Activated CD8-positive, alpha-beta memory T cell treated with anti-CD3 and anti-CD28 coated beads, Interleukin-2, amount 50 U/mL, for 4 hours (primary cell): ENCODE data around the gene SNX25.

Source experiments
- DNase-seq: peaks from one replicate; pipeline ENCODE4 v3.0.0-alpha.2; 2020

Gene SNX25

DNA sequence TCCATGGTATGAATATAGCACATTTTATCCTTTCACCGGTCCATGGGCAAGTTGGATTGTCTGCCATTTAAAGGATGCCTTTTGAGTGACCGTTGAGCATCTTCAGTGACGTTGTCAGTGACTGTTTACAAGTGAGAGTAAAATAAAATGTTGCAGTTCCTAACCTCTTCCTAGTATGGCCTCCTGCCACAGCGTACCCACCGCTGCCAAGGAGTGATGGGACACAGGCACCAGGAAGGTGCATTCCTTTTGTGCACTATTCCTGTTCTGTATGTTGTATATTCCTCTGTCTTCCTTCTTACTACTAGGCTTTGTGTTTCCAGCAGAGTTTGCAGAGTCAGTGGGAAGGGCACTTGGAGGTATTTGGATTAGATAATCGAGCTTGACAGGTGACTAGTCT, 61.5 kb downstream of the SNX25 start:
- DNase-seq = no peak

DNA sequence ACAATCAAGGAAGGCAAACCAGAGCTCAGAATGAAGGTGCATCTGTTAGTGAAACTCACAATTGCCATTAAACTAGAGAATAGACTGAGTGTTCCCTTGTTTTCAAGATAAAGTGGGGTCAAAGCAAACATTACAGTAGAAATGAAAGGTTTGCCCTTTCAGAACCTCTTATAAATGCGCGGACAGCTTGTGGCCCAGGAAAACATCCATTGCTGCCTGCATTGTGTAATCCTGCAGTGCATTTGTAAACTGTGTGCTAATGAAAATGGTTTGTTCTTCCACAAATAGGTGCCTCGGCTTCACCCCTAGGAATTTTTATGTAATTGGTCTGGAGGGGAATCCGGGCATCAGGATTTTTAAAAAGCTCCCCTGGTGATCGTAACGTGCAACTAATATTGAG, 62.8 kb downstream of the SNX25 start:
- DNase-seq = no peak

DNA sequence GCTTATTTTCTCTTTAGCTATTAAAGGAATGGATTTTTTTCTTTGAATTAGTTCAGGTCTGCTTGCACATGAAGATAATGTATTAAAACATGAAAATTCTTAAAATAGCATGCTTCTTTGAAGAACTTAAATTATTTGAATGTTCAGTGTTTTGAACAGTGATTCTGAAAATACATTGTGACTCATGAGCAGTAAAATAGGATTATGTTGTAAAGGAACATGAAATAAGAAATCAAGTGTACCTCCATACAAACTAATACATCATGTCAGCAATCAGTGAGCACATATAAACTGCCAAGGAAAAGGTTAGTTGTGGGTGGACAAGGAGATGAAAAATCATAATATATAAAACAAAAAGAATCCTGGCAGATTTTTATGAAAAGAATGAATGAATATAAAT, 66.1 kb downstream of the SNX25 start:
- DNase-seq = no peak

DNA sequence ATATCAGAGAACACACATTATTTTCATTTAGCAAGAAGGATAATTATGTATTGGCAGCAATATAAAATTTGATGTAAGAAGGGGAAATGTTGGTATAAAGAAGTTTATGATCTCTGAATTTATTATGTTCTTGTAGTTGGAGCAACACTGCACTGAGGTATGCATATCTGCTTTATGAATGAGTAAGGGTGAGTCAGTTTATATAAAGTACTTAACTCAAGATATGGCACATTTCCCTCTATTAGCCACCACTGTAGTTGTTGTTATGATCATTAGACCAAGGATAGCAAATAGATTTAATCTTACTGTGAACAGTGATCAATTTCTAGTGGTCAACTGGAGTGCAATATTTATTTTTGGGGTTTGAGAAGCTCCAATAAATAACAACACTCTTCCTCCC, 66.6 kb downstream of the SNX25 start:
- no peak for DNase-seq

DNA sequence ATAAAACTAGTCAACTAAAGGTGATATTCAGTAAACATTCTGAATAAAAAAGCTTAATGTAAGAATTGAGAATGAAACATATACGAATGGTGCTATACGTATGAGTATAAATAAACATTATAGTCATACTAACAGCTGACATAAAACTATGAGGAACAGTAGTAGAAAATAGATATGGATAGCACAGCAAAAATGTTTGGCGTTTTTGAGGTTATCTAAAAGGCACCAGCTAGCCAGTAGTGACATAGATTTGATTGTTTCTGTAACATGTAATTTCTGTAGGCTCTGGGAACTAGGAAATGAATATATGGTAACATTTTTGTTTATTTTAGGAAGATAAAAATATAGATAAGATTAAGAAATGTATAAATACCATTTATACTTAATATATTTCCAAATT, 69.3 kb downstream of the SNX25 start:
- no peak for DNase-seq

DNA sequence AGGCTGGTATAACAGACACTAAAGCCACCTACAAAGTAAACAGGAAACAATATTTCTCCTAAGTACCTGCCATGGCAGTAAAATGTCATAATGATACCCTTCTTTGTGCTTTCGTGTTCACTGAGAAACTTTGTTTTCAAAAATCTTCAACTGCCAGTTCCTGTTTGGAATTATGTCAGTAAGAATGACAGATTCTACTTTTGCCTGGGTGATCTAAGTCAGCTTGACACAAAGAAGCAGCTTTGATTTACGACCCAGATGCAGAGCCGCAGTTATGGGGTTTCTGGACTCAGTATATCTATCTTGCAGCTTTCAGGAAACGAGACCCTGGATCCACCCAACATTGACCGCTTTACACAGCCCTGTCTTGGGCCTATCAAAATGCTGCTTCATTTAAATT, 71.2 kb downstream of the SNX25 start:
- no peak for DNase-seq

DNA sequence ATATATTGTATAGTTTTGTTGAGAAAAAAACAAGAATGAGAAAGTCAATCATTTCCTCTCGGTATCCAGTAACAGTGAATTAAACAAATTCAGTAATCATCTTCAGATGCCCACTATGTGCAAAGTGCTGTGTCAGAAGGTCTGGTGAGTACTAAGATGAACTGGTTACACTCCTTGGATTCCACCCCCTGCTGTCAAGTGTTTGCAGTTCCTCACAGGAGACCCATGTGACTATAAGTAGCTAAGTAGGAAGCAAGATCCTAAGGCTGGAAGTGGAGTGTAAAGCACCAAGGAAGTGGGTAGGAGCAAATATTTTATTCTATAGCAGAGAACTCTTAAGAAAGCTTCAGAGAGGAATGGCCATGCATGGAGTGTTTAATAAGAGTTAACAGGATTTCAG, 73.6 kb downstream of the SNX25 start:
- no peak for DNase-seq

DNA sequence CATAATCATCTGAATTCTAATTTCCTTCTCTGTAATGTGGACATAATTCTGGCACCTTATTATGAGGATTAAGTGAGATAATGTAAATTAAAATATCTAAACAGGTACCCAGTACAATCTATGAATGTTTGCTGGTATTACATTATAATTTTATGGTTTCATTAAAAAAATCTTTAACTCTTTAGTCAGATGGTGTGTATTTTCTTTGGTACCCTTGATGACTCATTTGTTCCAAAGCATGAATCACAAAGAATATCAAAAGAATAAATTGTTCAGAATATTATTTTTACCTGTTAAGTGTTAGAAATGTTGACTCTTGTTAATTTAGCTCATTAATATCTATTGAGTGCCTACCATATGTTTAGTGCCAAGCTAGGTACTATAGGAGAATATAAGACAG, 74.3 kb downstream of the SNX25 start:
- no peak for DNase-seq

DNA sequence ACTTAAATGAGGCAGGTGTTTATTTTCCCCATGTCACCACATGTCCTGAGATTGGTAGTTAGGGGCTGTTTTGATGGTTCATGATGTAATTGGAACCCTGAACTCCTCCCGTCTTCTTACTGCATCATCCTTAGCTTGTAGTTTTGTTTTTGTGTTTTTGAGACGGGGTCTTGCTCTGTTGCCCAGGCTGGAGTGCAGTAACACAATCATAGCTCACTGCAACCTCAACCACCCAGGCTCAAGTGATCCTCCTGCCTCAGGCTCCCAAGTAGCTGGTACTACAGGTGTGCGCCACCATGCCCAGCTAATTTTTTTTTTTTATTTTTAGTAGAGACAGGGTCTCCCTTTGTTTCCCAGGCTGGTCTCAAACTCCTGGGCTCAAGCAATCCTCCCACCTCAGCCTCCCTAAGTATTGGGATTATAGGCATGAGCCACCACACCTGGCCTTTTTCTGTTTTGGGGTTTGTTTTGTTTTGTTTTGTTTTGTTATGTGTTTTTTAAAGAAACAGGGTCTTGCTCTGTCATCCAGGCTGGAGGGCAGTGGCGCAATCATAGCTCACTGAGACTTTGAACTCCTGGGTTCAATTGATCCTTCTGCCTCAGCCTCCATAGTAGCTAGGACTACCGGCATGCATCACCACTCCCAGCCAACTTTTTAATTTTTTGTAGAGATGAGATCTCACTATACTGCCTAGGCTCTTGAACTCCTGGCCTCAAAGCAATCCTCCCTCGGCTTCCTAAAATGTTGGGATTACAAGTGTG, 76.4 kb downstream of the SNX25 start:
- no peak for DNase-seq

DNA sequence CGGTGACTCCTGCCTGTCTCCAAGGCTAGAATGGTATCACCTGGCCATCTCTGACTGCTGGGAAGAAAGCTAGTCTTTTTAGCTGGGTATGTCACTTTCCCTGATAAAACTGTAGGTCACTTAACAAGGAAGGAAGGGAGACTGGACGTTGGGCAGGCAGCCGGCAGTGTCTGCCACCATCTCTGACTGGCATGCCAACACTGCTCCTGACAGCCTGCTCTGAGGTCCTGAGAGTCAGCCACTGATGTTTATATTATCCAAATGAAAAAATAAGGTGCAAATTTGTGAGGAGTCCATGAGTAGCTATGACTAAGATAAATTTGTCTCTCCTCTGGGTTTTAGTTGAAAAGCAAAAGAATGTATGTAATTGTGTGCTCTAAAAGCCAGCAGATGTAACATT, 77.2 kb downstream of the SNX25 start:
- no peak for DNase-seq

DNA sequence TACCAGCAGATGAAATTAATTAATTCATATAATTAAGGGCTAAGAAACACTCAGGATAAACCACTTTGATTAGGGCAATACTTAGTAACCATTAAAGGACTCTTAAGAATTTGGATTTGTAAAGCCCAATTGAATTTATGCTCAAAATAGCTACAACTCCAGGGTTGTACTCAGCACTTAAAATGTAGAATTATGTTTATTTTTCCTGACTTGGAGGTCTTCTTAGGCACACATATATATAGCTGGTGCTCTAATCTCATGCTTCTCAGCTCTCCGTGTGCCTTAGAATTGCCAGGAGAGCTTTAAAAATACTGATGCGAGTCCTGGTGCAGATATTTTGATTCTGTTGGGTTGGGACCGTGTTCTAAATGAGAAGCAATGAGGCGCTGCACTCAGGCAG, 77.6 kb downstream of the SNX25 start:
- DNase-seq = no peak

DNA sequence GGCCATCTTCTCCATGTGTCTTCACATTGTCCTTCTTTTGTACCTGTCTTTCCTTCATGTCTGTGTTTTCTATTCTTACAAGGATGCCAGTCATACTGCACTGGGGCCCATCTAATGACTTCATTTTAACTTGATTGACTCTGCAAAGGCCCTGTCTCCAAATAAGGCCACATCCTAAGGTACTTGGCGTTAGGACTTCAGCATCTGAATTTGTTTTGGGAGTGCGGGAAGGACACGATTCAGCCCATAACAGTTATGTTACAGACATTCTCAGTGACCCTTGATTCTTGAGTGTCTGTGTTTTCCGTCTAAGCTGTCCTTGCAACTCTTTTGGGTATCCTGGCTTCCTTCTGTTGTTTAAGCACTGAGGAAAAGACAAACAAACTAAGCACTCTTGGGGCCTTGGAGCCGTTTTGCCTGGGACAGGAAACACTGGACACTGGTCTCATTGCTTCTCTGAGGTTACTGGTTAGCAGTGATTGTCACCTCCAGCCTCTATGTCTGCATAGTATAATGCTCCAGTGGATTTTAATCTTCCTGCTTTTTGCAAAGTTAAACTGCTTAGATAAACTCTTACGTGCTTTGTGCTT, 80.7 kb downstream of the SNX25 start:
- no peak for DNase-seq

DNA sequence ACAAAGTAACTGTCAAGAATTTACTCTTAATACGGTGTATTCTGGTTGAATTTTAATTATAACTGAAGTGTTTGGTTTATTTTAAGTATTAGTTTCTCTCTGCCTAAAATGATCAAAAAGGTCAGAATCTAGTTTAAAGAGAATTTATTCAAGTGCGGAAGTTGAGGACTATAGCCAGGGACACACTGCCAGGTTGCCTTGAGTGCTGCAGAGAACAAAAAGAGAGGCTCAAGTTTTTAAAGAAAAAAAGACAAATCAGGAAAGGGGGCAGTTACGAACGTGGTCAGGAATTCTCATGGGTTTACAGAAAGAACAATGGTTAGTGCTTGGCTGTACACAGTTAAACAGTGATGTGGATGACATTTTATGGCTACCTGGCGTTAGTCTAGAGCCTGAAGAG, 81.3 kb downstream of the SNX25 start:
- DNase-seq = no peak

DNA sequence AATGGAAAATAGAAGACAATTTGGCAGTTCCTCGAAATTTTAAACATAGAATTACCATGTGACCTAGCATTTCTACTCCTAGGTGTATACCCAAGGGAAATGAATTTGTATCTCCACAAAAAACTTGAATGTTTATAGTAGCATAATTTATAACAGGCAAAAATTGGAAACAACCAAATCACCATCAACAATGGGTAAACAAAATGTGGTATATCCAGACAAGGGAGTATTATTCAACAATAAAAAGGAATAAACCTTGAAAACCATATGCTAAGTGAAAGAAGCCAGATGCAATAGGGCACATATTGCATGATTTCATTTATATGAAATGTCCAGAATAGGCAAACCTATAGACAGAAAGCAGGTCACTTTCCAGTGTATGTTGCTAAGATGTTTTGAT, 83.8 kb downstream of the SNX25 start:
- DNase-seq = no peak

DNA sequence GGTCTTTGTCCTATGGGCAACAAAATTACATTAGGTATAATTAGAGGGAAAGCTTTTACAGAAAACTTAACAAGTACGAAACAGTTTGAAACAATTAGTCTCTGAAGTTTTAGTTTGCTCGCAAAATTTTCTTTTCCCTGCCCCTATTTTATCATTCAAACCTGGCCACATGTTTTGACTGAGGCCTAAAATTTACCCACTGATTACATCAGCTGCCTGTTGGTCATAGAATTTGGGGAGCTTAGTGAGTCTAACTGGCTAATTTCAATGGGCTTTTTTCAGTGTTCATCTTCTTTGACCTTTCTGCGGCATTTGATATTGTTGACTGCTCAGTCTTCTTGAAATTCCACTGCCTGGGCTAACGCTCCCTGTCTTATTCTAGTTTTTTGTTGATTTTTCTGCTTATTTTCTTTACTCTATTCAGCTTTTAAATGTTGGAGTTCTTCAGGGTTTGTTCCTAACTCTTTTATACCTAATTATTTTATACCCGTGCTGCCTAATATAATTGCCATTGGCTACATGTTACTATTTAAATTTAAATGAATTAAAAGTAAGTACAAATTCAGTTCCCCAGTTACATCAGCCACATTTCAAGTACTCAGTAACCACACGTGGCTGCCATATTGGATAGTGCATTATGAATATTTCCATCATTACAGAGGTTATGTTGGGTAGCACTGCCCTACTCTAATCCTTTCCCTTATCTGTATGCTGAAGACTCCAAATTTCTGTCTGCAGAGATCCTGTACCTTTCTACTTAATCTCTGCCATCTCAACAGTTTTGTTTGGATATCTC, 87.5 kb downstream of the SNX25 start:
- DNase-seq = no peak

DNA sequence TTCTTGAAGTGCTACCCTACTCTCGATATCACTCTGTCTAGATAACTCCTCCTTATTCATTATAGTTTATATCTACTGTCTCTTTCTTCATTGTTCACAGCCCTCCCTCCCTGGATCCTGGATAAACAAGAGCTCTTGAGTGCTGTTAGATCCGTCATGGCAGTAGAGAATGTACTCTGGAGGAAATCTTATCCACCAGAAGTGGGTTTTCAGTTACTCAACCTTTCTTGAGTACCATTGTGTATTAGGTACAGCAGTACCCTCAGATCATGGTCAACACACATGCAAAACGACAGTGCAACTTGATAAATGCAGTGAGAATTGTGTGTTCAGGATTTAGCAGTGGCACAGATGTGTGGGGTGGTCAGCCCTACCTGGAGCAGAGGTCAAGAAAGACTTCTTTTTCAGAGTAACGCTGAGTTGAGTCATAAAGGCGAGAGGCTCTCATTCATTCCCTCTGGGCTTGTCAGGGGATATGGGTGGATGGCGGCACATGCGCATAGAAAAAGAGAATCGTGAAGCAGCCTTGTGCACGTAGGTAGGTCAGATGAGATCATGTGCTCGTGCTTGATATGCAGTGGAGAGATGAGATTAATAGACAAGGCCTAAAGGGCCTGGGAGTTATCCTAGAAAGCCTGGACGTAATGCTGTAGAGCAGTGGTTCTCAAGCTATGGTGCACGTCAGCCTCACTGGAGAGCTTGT, 89.5 kb downstream of the SNX25 start:
- DNase-seq = no peak

DNA sequence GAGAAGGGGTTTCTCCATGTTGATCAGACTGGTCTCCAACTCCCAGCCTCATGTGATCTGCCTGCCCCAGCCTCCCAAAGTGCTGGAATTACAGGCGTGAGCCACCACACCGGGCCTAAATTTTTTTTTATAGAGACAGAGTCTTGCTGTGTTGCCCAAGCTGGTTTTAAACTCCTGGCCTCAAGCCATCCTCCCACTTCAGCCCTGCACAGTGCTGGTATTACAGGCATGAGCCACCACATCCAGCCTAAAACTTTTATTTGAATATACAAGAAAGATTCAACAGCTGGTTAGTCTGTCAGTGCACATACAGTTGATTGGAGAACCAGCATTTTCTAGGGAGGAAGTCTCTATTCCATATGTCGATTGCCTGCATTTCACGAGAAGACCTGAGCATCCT, 95.1 kb downstream of the SNX25 start:
- DNase-seq = no peak

DNA sequence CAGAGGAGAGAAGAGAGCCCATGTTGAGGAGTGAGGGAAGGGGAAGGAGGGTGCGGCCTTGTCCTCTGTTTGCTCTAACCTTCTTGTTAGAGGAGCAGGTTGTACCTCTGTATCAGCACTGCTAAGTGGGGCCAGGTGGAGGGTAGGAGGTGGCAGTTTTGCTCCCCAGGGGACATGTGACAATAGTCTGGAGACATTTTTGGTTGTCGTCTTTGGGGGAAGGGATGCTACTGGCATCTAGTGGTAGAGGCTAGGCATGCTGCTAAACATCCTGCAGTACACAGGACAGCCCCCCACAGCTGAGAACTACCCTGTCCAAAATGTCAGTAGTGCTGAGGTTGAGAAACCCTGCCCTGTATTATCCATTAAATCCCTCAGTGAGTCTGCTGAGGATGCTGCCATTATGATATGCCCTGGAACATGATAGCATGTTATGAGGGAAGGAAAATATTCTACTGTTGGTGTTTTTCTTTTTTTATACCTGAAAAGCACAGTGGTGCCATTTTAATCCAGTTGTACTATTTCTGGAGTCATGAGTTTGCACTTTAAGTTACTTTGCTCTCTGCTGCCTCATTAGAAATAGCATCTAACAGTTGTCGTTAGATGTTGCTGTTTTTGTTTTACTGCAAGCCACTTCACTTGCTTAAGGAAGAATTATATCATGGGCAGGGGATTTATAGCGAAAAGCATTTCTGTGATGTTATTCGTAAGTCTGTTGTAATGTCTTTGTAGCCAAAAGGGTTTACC, 95.7 kb downstream of the SNX25 start:
- DNase-seq = no peak

DNA sequence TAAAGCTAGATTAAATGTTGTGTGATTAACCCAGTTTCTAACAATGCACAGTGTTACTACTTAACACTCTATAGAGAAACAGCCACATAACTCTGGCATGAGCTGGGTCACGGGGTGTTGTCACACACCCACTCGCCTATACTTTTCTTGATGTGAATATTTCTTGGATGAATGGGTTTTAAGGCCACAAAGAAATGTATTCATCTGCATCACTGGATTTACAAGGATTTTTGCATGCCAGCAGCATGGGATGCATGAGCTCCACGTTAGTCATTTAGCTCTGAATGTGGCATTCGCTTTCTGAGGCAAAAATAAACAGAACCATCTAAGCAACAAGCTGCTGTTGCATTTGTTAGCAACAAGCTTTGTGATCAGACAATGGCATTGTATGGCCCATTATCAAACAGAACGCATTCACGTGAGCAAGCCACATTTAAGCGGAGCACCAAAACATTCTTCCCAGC, 96.6 kb downstream of the SNX25 start:
- DNase-seq = no peak

DNA sequence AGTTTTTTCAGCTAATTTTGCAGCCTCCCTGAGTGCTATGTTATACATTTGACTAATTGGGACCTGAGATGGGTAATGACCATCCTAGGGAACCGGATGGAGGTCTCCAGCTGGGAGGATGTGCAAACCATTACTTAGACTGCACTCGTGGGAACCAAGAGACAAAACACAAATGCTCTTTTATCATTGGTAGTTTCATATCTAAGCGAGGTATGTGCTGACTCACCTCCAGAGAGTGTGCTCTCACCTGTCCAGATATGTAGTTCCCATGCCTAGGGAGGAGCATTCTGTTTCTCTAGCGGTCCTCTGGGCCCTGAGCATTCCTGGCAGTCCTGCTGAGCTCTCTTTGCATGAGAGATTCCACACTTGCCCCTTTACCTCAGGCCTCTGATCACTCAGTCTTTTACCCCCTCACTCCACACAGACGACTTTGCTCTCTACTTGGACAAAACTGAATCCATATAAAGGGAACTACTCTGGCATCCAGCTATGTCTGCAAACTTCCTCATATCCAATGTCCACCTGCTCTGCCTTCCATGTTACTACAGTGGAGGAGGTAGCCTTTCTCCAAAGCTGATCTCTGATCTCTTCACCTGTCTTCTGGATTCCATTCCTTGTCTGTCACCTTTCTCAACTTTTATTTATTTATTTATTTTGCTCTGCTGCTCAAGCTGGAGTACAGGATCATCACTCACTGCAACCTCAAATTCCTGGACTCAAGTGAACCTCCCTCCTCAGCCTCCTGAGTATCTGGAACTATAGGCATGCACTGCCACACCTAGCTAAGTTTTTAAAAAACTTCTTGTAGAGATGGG, 97.9 kb downstream of the SNX25 start:
- DNase-seq = no peak

DNA sequence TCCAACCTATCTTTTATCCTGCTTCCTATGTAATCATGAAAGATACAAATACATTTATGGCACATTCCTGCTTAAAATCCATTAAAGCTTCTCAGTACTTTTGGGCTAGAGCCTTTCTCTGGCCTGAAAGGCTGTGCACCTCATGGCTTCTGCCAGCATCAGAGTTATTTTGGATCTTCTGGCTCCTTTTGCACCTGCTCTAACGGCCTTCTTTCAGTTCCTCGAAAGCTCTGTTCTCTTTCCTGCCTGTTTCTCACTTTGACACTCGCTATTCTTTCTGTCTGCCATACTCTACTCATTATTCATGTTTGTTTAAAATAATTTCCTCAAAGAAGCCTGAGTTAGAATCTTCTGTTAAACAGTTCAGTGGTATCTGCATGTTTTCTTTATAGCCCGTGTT, 100.4 kb downstream of the SNX25 start:
- DNase-seq = no peak
